ENCODE results near the gene UBXN11.

DNA sequence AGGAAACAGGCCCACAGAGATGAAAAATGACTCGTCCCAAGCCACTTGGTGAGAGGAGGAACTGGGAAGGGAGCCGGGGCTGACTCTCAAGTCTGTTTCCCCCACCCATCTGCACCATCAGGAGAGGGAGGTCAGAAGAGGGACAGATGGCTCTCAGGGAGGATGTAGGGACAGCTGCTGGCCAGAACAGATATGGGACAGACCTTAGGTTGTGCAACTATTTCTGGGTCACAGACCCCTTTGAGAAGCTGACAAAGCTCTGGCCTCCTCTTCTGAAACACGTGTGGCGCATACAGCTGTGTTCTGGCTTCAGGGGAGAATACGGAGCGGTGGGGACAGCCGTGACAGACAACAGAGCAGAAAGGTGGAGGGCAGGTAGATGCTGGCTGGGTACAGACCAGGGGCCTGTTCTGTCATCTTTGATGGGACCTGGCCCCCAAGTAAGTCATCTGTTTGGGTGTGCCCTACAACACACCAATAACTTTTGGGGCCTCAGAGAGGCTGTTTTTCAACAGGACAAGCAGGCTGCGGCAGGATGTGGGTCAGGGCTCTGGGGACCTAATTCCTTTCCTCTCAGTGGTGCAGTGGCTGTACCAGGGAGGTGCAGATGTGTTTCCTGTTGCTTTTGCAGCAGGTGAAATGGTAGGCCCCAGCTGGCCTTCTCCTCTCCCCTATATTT is 19.3 kb downstream of the UBXN11 start:
- TF ChIP-seq, protein P1, sequence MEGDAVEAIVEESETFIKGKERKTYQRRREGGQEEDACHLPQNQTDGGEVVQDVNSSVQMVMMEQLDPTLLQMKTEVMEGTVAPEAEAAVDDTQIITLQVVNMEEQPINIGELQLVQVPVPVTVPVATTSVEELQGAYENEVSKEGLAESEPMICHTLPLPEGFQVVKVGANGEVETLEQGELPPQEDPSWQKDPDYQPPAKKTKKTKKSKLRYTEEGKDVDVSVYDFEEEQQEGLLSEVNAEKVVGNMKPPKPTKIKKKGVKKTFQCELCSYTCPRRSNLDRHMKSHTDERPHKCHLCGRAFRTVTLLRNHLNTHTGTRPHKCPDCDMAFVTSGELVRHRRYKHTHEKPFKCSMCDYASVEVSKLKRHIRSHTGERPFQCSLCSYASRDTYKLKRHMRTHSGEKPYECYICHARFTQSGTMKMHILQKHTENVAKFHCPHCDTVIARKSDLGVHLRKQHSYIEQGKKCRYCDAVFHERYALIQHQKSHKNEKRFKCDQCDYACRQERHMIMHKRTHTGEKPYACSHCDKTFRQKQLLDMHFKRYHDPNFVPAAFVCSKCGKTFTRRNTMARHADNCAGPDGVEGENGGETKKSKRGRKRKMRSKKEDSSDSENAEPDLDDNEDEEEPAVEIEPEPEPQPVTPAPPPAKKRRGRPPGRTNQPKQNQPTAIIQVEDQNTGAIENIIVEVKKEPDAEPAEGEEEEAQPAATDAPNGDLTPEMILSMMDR (IDR thresholded peaks at IDR 0.05; ENCODE audit: insufficient read depth, low read length, poor library complexity, severe bottlenecking) = no peak
- no peak for TF ChIP-seq EZH2phosphoT487 (conservative IDR thresholded peaks at IDR 0.05; ENCODE audit: low read length)
